HCT116 (cell line): Measurements from ENCODE around the gene FAM72D.
"Not testable (repeated sequence)": the region's sequence is repeated elsewhere in the genome, so short reads cannot be mapped to it uniquely, and the experiment has no call there.

Experiments
- ATF3 ChIP-seq: IDR thresholded peaks from 2 replicates; pipeline ENCODE4 v1.6.1; 2012
- CEBPB ChIP-seq: IDR thresholded peaks from 2 replicates; pipeline ENCODE4 v1.6.1; 2012; ENCODE audit warnings: low read depth
- CTCF ChIP-seq, 3 experiments: fragments of 200-600 bp in 1 of 3; sonication (generic) in 1 of 3; IDR thresholded peaks in 2 of 3; conservative IDR thresholded peaks in 1 of 3; 2 replicates each; pipeline ENCODE4 v1.5.1; 2012 to 2017; ENCODE audit warnings: low read depth in 2 of 3, low read length in 2 of 3, antibody characterized with exemption in 1 of 3, borderline replicate concordance in 1 of 3, control low read depth in 1 of 3, mild to moderate bottlenecking in 1 of 3, mixed read lengths in 1 of 3, mixed run types in 1 of 3, moderate library complexity in 1 of 3; ENCODE audit not compliant: insufficient read depth in 1 of 3
- EZH2 ChIP-seq: fragments of 200-600 bp; sonication (generic); IDR thresholded peaks from 2 replicates; pipeline ENCODE4 v1.6.1; 2017; ENCODE audit warnings: antibody characterized with exemption, mixed run types
- EZH2phosphoT487 ChIP-seq: fragments of 200-600 bp; IDR thresholded peaks from 2 replicates; pipeline ENCODE4 v1.6.1; 2018; ENCODE audit warnings: antibody characterized with exemption, borderline replicate concordance
- JUND ChIP-seq: IDR thresholded peaks from 2 replicates; pipeline ENCODE4 v1.6.1; 2012
- MAX ChIP-seq: IDR thresholded peaks from 2 replicates; pipeline ENCODE4 v1.6.1; 2012
- POLR2A ChIP-seq: IDR thresholded peaks from 2 replicates; pipeline ENCODE4 v1.7.0; 2011; ENCODE audit warnings: borderline replicate concordance; ENCODE audit not compliant: insufficient read depth, insufficient read length; ENCODE audit errors: extremely low read depth
- POLR2AphosphoS5 ChIP-seq: IDR thresholded peaks from 2 replicates; pipeline ENCODE4 v1.6.1; 2011; ENCODE audit warnings: mild to moderate bottlenecking, low read depth, low read length, moderate library complexity
- RAD21 ChIP-seq: IDR thresholded peaks from 2 replicates; pipeline ENCODE4 v1.6.1; 2012; ENCODE audit warnings: low read depth, mild to moderate bottlenecking
- SP1 ChIP-seq: IDR thresholded peaks from 2 replicates; pipeline ENCODE4 v1.6.1; 2012; ENCODE audit warnings: low read depth
- TCF7L2 ChIP-seq: IDR thresholded peaks from 2 replicates; pipeline ENCODE4 v1.7.0; 2011; ENCODE audit warnings: borderline replicate concordance, inconsistent platforms; ENCODE audit not compliant: insufficient read depth, insufficient read length; ENCODE audit errors: extremely low read depth
- ZBTB33 ChIP-seq: IDR thresholded peaks from 2 replicates; pipeline ENCODE4 v1.6.1; 2011; ENCODE audit warnings: mild to moderate bottlenecking, low read length, moderate library complexity; ENCODE audit not compliant: insufficient replicate concordance; ENCODE audit errors: extremely low read depth
- ZNF274 ChIP-seq: fragments of 200-500 bp; sonication (Bioruptor generic); IDR thresholded peaks from 2 replicates; pipeline ENCODE4 v1.6.1; 2014; ENCODE audit warnings: mild to moderate bottlenecking, low read depth, low read length, inconsistent platforms

- not testable (repeated sequence) for TF ChIP-seq CTCF (IDR thresholded peaks at IDR 0.05 in 2 of 3, conservative IDR thresholded peaks at IDR 0.05 in 1 of 3; ENCODE audit: borderline replicate concordance in 1 of 3, insufficient read depth in 1 of 3, low read depth in 2 of 3, low read length in 2 of 3); EZH2phosphoT487; POLR2A; POLR2AphosphoS5; ATF3; MAX; JUND; ZNF274; EZH2; CEBPB; RAD21; ZBTB33; TCF7L2; SP1
Observed at GRCh38 chr1:145155421-145155820, 59.6 kb downstream of the FAM72D start.
